ENCODE results near the gene ZNF844.

- TF ChIP-seq, protein P1, sequence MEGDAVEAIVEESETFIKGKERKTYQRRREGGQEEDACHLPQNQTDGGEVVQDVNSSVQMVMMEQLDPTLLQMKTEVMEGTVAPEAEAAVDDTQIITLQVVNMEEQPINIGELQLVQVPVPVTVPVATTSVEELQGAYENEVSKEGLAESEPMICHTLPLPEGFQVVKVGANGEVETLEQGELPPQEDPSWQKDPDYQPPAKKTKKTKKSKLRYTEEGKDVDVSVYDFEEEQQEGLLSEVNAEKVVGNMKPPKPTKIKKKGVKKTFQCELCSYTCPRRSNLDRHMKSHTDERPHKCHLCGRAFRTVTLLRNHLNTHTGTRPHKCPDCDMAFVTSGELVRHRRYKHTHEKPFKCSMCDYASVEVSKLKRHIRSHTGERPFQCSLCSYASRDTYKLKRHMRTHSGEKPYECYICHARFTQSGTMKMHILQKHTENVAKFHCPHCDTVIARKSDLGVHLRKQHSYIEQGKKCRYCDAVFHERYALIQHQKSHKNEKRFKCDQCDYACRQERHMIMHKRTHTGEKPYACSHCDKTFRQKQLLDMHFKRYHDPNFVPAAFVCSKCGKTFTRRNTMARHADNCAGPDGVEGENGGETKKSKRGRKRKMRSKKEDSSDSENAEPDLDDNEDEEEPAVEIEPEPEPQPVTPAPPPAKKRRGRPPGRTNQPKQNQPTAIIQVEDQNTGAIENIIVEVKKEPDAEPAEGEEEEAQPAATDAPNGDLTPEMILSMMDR (IDR thresholded peaks at IDR 0.05; ENCODE audit: low read depth, low read length, poor library complexity, severe bottlenecking) = no peak
- TF ChIP-seq EZH2phosphoT487 (IDR thresholded peaks at IDR 0.05; ENCODE audit: borderline replicate concordance, low read length) = no peak
Observed at GRCh38 chr19:12085074-12085818, 20.7 kb downstream of the ZNF844 start.
